ENCODE data around the gene DNAH1.

The DNAH1 gene

DNA sequence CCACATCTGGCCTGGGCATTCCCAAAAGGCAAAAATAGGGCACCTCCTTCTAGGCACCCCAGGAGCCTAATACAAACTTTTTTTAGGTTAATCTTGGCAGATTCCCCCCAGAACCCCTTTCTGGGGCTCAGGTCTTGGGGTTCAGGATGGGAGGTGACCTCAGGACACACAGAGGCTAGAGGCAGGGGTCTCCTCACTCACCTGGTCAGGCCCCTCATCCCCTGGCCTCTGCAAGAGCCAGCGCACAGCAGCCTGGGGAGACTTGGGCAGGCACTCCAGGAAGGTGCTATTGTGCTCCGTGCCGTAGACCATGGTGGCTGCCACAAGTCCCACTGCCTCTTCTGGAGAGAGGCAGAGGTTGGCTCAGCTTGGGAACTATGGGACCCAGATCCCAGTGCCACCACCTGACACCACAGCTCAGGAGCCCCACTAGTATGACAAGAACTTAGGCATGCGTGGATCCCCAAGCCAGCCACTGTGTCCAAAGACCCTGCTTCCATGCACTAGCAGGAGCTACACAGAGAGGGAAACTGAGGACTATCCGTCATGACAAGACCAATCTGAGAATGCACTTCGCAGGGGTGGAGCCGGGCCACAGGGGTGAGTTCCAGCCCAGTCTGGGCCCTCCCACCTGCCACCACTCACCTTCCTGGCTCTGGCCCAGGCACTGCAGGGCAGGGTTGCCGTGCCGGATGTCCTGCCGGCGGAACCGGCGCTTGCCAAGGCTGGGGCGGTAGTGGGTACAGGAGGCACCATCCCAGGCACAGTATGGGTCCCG lies 121.4 kb downstream of the DNAH1 start:
- FAIRE-seq, result no peak

DNA sequence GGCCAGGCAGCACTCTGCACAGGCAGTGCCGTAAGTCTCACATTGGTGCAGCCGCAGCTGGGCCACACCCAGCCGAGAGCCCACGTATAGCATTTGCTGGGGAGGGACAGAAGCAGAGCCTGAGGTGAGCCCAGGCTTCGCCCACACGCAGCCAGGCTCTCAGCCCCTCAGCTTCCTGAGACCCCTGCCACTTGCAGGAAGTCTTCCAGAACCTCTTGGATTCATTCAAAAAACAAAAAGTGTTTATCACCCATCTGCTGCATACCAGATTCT lies 121.9 kb downstream of the DNAH1 start:
- FAIRE-seq, result no peak

DNA sequence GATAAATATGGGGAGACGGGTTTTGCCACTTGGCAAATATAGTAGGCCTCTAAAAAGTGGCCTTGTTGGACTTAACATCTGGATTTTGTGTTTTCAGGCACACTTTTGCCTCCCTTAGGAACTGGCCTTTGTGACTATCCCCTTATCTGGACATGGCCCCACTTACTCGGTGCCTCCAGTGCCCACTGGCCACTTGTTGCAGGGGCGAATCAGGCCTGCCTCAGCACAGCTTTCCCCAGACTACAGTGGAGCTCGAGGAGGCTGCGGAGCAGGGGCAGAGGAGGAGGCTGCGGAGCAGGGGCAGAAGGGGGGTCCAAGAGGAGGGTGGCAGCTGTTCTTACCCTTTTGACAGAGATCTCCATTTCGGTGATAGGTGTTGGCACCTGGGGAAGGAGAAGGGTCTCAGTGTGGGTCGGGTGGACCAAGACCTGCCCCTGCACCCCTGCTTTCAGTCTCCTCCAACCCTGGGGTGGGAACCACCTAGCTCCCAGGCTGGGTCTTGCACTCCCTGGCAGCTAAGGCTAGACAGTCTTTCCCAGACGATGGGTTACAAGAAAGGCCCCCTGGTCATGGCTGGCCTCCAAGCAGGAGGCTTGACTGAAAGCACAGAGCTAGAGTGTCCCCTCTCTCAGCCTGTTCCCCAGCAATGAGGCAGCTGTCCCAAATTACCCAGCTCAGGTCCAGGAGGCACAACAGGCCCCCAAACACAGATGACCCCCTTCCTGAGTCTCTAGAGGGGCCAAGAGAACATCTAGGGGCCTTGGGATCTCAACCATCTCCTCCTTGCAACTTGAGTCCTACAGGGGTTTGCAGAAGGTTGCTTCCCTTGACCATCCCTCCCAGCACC lies 122.7 kb downstream of the DNAH1 start:
- FAIRE-seq, result no peak

DNA sequence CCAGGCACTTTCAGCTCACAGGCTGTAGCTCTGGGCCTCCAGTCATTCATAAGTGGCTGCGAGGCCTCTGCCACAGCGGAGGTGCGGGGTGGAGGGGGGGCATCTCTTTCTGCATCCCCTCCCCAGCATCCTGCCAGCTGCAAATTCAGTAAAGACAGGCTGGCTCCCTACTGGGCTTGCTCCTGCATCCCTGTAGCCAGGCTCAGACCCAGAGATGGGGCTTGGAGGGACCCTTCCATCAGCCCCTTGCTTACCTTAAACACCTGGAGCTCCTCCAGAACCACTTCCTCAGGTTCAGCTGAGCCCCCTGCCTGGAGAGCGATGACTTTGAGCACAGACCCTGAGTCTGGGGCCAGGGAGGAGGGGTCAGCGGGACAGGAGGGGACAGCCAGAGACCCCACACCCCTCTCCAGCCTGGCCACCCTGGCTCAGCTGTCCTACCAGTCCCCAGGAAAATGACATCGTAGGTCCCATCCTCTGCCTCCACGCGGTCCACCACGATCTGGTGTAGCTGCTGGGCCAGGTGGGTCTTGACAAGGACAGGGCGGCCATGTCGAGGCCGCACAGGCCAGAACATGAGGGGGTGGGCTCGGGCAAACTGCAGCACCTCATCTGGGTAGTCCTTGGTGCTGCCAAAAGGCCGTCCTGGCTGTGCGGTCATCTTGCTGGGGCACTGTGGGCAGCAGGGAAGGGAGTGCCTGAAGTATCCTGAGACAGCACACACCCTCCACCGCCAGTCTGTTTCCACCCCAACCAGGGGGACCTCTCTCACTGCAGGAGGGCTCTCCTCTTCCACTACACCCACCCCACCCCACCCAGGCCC lies 123.5 kb downstream of the DNAH1 start:
- no peak for FAIRE-seq

DNA sequence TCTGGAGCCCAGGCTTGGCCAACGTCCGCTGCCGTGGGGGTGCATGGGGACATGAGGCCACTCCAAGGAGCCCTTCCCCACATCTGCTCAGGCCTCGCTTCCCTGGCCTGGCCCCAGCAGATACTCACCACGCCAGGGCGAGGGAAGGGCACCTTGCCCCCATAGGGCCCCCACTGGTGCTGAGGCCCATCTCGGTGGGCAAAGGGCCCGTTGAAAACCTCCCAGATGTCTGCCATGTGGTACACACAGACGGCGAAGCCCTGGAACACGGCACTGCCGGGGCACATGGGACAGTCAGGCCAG lies 124.1 kb downstream of the DNAH1 start:
- FAIRE-seq, result no peak

DNA sequence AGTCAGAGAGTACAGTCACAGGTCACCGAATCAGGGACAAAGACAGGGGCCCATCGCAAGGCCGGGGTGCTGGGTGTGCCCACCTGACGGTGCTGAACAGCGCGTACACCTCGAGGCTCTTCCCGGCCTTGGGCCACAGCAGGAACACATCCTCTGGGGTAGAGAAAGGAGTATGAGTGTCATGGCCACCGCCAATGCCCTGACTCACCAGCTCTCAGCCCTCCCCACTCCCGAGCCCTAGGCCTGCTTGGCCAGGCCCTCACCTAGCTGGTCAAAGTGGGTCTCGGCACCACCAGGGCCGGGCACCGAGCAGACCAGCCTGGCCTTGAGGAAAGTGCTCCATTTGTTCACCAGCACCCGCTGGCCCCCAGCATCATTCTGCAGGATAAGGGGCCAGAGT lies 124.6 kb downstream of the DNAH1 start:
- no peak for FAIRE-seq

DNA sequence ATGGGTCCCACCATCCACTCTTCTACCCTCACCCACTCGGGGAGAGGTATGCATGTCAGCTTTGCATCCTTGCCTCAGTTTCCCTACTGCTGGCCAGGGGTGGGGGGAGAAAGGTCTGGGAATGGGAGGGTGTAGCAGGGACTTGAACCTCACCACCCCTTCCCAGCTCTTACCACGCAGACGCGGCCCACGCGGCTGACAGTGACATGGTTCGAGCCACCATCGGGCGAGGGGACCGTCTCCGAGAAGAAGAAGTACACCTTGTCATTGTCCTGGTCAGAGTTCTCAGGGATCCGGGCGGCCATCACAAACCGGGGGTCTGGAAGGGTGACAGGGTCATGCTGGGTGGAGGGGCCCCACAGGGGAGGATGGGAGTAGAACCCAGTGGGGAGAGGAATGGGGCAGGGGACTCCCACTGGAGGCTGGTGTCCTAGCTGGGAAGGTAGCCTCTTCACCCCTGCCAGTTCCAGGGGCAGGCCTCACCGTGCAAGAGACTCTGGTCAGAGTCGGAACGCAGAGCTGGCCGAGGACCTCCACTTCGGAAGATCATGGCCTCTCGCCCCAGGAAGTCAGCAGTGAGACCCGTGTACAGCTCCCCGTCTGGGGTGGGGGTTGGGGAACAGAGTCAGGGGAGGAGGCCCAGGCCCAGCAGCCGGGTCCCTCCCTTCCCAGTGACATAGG lies 125.1 kb downstream of the DNAH1 start:
- no peak for FAIRE-seq

DNA sequence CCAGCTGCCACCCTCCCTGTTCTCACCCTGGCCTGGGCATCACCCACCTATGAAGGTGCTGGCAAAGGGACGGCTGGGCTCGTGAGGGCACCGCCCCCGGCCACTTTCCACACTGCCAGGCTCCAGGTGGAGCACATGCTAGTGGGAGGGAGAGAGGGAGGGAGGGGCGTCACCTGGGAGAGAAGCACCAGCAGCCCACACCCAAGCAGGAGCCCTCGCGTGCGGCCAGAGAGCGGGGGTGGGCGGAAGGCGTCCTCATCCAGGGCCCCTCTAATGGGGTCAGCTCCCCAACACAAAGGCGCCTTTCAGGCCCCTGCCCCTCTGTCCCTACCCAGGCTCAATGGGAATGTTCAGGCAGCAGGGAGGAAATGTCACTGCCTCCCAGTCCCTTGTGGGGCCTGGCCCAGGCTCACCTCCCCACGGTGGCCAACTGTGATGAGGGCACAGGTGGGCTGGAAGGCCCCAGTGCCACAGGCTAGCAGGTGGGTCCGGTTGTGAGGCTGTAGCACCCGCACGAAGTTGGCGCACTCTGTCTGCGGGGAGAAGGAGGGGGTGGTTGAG lies 125.7 kb downstream of the DNAH1 start:
- no peak for FAIRE-seq

DNA sequence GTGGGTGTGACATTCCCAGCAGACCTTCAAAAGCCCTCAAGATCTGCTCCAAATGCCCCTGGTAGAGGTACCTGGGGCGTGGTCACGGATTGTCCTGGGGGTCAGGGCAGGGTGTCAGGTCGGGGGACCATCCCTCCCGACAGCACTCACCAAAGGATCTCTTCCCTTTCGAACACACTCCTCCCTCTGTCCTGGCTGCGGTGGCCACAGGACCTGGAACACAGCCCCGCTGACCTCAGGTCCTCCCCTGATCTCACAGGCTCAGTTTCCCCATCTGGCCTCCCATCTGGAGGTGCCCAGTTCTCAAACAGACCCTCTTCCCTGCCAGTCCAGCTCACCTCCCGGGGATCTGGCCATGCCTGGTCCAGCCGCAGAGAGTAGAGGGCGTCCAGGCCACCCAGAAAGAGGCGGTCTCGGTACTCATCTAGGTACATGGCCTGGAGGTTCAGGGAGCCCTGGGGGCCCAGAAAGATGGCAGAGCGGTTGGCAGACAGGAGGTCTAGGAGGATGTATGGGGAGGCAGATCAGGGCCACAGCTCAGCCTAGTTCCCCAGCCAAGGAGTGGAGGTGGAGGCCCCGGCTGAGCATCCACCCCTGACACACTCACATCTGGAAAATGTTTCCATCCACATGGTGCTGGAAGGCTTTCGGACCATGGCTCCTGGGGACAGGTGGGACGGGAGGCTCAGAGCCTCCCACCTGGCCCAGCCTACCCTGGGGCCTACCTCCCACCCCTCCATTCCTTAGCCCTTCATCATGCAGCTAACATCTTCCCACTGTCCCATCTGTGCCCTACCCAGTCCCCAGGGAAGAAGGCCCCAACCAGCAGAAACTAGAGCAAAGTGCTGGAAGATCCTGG lies 126.5 kb downstream of the DNAH1 start:
- no peak for FAIRE-seq

DNA sequence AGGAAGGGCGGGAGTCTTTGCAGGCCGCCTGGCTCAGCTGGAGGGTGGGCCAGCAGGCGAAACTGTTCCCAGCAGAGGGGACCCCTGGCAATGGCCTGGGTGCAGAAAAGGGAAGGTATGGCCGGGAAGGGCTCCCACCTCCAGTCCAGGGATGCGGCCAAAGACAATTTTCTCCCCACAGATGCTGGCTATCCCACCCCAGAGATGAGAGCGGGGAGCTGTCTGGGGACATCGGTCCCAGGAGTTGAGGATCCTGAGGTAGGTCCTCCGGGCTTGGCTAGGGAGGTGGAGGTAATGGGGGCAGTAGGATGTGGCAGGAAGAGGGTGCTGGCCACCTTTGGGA lies 127.1 kb downstream of the DNAH1 start:
- no peak for FAIRE-seq

DNA sequence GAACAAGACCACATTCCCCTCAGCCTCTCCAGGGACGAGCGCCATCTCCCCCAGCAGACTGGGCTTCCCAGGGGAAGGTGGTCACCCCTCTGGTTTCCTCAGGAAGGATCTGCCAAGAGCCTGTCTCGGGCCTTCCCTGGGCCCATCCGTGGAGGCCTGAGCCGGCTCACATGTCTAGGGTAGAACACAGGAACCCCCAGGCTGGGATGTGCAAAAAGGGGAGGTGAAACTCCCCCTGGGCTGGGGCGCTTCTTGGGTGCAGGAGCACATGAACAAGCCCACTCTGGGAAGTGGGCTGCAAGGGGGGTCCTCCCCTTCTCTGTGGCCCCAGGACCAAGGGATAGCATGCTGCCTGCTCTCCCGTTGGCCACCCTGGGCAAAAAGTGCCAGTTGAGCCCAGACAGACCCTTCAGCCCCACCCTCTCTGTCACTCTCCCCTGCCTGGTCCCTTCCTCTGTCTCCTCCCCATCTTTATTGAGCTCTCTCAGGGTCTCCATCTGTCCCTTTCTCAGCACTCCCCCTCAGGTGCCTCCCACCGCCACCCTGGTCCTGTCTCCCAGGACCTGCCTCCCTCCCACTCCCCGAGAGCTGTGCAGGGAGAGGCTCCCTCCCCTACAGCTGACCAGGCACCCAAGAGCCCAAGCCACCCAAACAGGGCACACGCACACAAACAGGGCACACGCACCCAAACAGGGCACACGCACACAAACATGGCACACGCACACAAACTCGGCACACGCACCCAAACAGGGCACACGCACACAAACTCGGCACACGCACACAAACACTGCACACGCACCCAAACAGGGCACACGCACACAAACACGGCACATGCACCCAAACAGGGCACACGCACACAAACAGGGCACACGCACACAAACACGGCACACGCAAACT lies 127.9 kb downstream of the DNAH1 start:
- FAIRE-seq, result no peak

DNA sequence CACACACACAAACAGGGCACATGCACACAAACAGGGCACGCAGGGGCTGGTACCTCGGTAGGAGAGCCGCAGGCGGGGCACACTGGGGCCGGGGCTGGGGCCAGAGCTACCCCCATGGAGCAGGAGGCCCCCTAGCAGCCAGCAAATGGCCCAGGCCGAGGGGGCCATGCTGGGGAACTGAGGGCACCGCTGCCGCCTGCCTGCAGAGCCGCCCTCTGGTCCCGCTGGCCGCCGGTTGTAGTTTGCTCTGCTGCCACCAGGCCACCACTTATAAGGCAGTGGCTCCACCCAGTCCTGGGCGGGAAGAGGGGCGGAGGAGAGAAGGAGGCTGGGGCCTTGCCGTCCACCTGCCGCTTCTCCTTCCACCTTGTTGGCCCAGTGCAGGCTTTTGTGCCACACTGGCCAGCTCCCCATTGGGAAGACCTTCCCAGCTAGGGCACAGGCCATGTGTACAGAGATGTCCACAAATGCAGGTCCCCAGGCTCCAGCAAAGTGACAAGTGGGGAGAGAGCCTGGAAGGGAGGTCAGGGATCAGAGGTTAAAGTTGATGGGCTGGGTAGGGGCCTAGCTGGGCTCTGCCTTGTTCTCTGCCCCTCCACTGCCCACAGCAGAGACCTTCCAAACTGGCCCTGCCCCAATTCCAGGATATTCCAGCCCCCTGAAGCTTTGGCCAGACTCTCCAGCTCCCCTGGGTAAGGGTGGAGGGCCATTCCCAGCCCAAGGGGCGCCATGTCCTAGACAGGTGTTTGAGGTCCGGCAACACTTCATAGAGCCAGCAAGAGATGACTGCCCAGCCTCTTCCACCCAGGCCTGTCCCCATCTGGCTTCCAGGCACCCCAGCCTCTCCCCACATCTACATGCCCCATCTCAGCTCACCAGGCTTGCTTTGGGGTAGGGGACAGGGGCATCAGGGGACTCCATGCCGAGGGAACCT lies 129.0 kb downstream of the DNAH1 start, which contains the start of gene SEMA3G:
Gene SEMA3G, minus strand, starts transcription at position 244 of the 934 bp plus-strand sequence. Its CDS starts 76 bp downstream, at position 168.
- no peak for FAIRE-seq

DNA sequence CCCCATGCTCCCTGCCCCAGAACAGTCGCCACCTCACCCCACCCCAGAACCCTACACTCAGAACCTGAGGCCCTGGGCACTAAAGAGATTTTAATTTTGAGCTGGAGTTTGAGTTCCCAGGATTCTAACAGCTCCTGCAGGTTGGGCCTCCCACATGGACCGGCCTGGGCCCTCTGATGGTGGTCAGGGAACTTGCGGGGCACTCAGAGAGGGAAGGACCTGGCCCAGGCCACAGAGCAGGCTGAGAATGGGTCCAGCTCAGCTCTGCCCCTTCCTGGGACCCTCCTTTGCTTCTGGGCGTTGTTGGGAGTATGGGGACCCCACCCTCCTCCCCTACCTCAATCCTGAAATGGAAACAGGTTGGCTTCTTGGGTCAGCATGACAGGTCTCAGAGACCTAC lies 129.9 kb downstream of the DNAH1 start:
- no peak for FAIRE-seq

DNA sequence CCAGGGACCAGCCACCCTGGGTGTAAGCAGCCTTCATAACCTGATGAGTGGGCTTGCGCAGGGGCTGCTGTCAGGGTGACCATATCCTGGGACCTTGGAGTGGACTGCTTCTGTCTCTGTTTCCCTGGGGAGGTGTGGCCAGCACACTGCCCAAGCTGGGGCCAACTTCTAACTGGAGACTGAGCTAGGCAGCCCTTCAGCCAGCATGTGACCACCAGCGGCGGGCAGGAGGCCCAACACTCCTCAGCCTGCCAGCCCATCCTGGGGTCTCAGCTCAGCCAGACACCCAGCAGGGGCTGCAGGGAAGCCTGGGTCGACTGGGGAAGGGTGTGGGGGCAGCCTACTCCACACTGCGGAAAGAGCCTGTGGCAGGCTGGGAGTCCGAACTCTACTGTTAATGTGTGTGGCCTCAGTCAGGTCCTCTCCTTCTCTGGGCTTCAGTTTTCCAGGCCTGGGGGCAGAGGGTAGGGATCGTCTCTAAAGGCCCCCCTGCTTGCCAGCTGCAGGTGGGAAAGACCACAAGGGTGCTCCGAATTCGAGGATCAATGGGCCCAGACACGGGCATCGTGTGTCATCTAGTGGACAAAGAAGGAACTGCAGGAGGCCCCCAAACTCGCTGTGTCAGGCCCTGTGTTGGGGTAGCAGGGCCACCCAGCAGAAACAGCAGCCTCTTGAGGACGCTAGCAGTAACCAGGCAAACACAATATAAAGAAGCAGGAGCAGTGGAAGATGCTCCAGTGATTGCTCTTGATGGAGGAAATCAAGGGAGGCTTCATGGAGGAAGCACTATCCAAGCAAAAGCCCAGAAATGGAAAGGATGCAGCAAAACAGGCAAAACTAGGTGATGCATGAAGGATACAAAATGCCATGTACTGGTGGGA lies 130.8 kb downstream of the DNAH1 start:
- FAIRE-seq, result no peak

DNA sequence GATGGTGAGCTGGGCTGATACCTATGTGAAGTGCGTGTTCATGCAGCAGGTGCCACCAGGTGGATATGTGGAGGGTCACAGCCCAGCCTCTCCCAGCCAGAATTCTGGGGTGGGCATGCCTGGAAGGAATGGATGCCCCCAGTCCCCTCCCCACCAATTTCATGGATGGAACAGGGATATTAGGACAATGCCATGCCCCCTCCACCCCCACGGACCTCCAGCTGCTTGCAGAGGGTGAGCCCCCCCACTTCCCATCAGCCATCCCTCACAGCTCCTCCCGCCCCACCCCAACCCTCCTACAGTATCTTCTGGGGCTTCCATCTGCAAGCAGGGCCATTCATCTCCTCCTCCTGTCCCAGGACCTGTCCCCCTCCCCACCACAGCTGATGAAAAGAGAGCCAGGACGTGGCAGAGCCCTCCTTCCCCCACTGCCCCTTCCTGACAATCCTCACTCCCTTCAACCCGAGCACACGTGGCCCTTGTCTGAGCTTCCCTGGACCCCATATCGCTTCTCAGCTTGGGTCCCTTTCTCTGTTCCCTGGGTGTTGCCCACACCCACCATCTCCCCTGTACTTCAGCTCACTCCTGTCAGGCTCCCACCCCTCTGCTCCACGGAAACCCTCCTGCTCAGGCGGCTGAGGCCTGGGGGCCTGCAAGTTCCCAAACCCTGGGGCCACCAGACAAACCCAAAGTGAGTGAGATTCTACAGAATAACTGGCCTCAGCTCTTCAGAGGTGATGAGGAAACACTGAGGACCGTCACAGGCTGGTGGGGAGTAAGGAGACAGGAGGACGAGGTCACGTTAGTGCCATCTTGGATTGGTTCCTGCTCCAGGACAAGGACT lies 131.6 kb downstream of the DNAH1 start:
- no peak for FAIRE-seq
